HG03469 (cell line): ENCODE data around the gene RNF26.

Source experiments
- ATAC-seq: cut with Tn5 transposase; IDR thresholded peaks from one replicate; pipeline ENCODE4 v1.9.1; 2021; ENCODE audit warnings: mild to moderate bottlenecking, moderate library complexity, moderate number of reproducible peaks; ENCODE audit not compliant: unreplicated experiment

RNF26 gene

GRCh38 chr11:119334174-119334930, at the start of gene RNF26:
Gene RNF26 (plus strand): TSS chr11:119334527. CDS start chr11:119335123, 596 bp downstream.
- ATAC-seq = peak; percentile 89

- ATAC-seq = no peak
Measured at GRCh38 chr11:119285431-119285830, 48.9 kb upstream of the RNF26 start.

- no peak for ATAC-seq
Measured at GRCh38 chr11:119288219-119288618, 46.1 kb upstream of the RNF26 start.

GRCh38 chr11:119290894-119291497, 43.3 kb upstream of the RNF26 start:
- ATAC-seq = no peak

- no peak for ATAC-seq
Measured at GRCh38 chr11:119293461-119293860, 40.9 kb upstream of the RNF26 start.

GRCh38 chr11:119295178-119295577, 39.1 kb upstream of the RNF26 start:
- ATAC-seq = no peak

- ATAC-seq = no peak
Measured at GRCh38 chr11:119297938-119298337, 36.4 kb upstream of the RNF26 start.

GRCh38 chr11:119298726-119299125, 35.6 kb upstream of the RNF26 start:
- no peak for ATAC-seq

- no peak for ATAC-seq
Measured at GRCh38 chr11:119299416-119299815, 34.9 kb upstream of the RNF26 start.

- no peak for ATAC-seq
Measured at GRCh38 chr11:119300198-119300964, 33.9 kb upstream of the RNF26 start.

- no peak for ATAC-seq
Measured at GRCh38 chr11:119303227-119303718, 31.1 kb upstream of the RNF26 start.

- ATAC-seq = no peak
Measured at GRCh38 chr11:119305556-119306372, 28.6 kb upstream of the RNF26 start.

- no peak for ATAC-seq
Measured at GRCh38 chr11:119306373-119306890, 27.9 kb upstream of the RNF26 start.

- ATAC-seq = no peak
Measured at GRCh38 chr11:119307219-119307618, 27.1 kb upstream of the RNF26 start.

GRCh38 chr11:119307974-119308373, 26.4 kb upstream of the RNF26 start:
- no peak for ATAC-seq

GRCh38 chr11:119309411-119309810, 24.9 kb upstream of the RNF26 start:
- ATAC-seq = no peak

- ATAC-seq = no peak
Measured at GRCh38 chr11:119309953-119310681, 24.2 kb upstream of the RNF26 start.

GRCh38 chr11:119310682-119311052, 23.7 kb upstream of the RNF26 start:
- no peak for ATAC-seq

- ATAC-seq = no peak
Measured at GRCh38 chr11:119314726-119315125, 19.6 kb upstream of the RNF26 start.
